Neural crest cell (in vitro differentiated cells): ENCODE measurements around the gene ARIH1. TPM values are rescaled to one million over a fixed set of nuclear protein-coding genes. Genes with fewer than 3 reads are reported as not detected.

Experiments used
- DNase-seq: peaks from one replicate; pipeline ENCODE4 v3.0.0; 2021; ENCODE audit warnings: low read depth, mixed read lengths, low spot score
- H3K27ac Mint-ChIP-seq: one replicate; pipeline ENCODE4 v1.8.0; 2021; ENCODE audit warnings: mild to moderate bottlenecking, mixed read lengths; ENCODE audit not compliant: unreplicated experiment
- H3K27me3 Mint-ChIP-seq: 2 replicates; pipeline ENCODE4 v1.8.0; 2021; ENCODE audit warnings: low read depth, mild to moderate bottlenecking, mixed read lengths
- H3K36me3 Mint-ChIP-seq: 2 replicates; pipeline ENCODE4 v1.8.0; 2021; ENCODE audit warnings: low read depth, mild to moderate bottlenecking, mixed read lengths
- H3K4me1 Mint-ChIP-seq: 2 replicates; pipeline ENCODE4 v1.8.0; 2021; ENCODE audit warnings: mixed read lengths
- H3K4me3 Mint-ChIP-seq: one replicate; pipeline ENCODE4 v1.8.0; 2021; ENCODE audit warnings: mild to moderate bottlenecking, mixed read lengths
- H3K9me3 Mint-ChIP-seq: 2 replicates; pipeline ENCODE4 v1.8.0; 2021; ENCODE audit warnings: mixed read lengths
- CTCF ChIP-seq: fragments of 200-600 bp; sonication (generic); conservative IDR thresholded peaks from 2 replicates; pipeline ENCODE4 v1.5.0; 2021; ENCODE audit warnings: antibody characterized with exemption, mild to moderate bottlenecking
- total RNA-seq: library from RNA; stranded (reverse); gene quantifications from 2 replicates; pipeline ENCODE4 v1.2.1, GENCODE V29; 2021

ARIH1 gene
- total RNA-seq, 1 donor from 2014 or later: 146 TPM

GRCh38 chr15:72481015-72481659 is 7.0 kb downstream of the ARIH1 start:
- Mint-ChIP-seq H3K4me1 (peaks cover 17% of the 10 kb centered on the region), H3K4me3 (peak overlapping the region; percentile 7), H3K9me3 (no peaks in the 10 kb centered on the region), H3K27ac (no peak overlapping the region), H3K27me3 (no peaks in the 10 kb centered on the region), H3K36me3 (peaks cover 22% of the 10 kb centered on the region)
- no peak for DNase-seq
- TF ChIP-seq CTCF: no peak

GRCh38 chr15:72482275-72482674 is 8.1 kb downstream of the ARIH1 start:
- no peaks in the 10 kb centered on the region for H3K9me3 Mint-ChIP-seq
- no peak overlapping the region for H3K4me3 Mint-ChIP-seq
- H3K27me3 Mint-ChIP-seq: no peaks in the 10 kb centered on the region
- H3K36me3 Mint-ChIP-seq: peaks cover 16% of the 10 kb centered on the region
- no peak overlapping the region for H3K27ac Mint-ChIP-seq
- H3K4me1 Mint-ChIP-seq: peaks cover 5% of the 10 kb centered on the region
- DNase-seq: no peak
- no peak for TF ChIP-seq CTCF

- no peak for DNase-seq
- TF ChIP-seq CTCF: no peak
- Mint-ChIP-seq H3K4me1 (peaks cover 6% of the 10 kb centered on the region), H3K27ac (no peak overlapping the region), H3K36me3 (peaks cover 16% of the 10 kb centered on the region), H3K9me3 (no peaks in the 10 kb centered on the region), H3K27me3 (no peaks in the 10 kb centered on the region), H3K4me3 (peak overlapping the region; percentile 48)
Observed at GRCh38 chr15:72483279-72483678, 9.1 kb downstream of the ARIH1 start.

- DNase-seq: no peak
- Mint-ChIP-seq H3K27ac (no peak overlapping the region), H3K27me3 (no peaks in the 10 kb centered on the region), H3K36me3 (peaks cover 6% of the 10 kb centered on the region), H3K4me1 (peaks cover 17% of the 10 kb centered on the region), H3K9me3 (no peaks in the 10 kb centered on the region), H3K4me3 (no peak overlapping the region)
- TF ChIP-seq CTCF: no peak
Observed at GRCh38 chr15:72486144-72486543, 12.0 kb downstream of the ARIH1 start.

- no peak for DNase-seq
- Mint-ChIP-seq H3K9me3 (no peaks in the 10 kb centered on the region), H3K4me3 (no peak overlapping the region), H3K4me1 (peaks cover 15% of the 10 kb centered on the region), H3K27me3 (no peaks in the 10 kb centered on the region), H3K27ac (no peak overlapping the region), H3K36me3 (peaks cover 5% of the 10 kb centered on the region)
- no peak for TF ChIP-seq CTCF
Observed at GRCh38 chr15:72487070-72487797, 13.1 kb downstream of the ARIH1 start.
